ENCODE measurements around the gene LRRC26. TPM values are rescaled to one million over a fixed set of nuclear protein-coding genes. Genes with fewer than 3 reads are reported as not detected.

The LRRC26 gene
- total RNA-seq: under 1 TPM in 2 of 6 experiments, not detected in 4; 0.17 to 0.18 TPM
- long read RNA-seq: 0 reads

- TF ChIP-seq POLR2A (IDR thresholded peaks at IDR 0.05): no peak
- TF ChIP-seq, protein P1, sequence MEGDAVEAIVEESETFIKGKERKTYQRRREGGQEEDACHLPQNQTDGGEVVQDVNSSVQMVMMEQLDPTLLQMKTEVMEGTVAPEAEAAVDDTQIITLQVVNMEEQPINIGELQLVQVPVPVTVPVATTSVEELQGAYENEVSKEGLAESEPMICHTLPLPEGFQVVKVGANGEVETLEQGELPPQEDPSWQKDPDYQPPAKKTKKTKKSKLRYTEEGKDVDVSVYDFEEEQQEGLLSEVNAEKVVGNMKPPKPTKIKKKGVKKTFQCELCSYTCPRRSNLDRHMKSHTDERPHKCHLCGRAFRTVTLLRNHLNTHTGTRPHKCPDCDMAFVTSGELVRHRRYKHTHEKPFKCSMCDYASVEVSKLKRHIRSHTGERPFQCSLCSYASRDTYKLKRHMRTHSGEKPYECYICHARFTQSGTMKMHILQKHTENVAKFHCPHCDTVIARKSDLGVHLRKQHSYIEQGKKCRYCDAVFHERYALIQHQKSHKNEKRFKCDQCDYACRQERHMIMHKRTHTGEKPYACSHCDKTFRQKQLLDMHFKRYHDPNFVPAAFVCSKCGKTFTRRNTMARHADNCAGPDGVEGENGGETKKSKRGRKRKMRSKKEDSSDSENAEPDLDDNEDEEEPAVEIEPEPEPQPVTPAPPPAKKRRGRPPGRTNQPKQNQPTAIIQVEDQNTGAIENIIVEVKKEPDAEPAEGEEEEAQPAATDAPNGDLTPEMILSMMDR (IDR thresholded peaks at IDR 0.05): no peak
- Histone ChIP-seq H3K27me3 (peaks cover 0 to 51% of the 10 kb centered on the region in 2 donors), H3K4me3 (peak within 1 kb of the TSS in 2 of 3 donors; percentile 6 to 19), H3K36me3 (no peaks in the 10 kb centered on the region), H3K27ac (no peak within 1 kb of the TSS), H3K9me3 (no peaks in the 10 kb centered on the region), H3K4me1 (peaks cover 0 to 24% (median 0%) of the 10 kb centered on the region in 4 donors)
- 27% methylated on average over 3 of the region's 41 CpGs for WGBS (ENCODE audit: insufficient coverage, low coverage, low lambda C conversion rate, missing lambda C conversion rate)
- no peak for DNase-seq
- no peak for ATAC-seq
- intact Hi-C loops (cut with DNase I): loop anchor here in 1 of 2 donors (10.0 kb wide), 1 partner anchor 605 kb away; no protein-coding TSS in a partner anchor
Observed at GRCh38 chr9:137169896-137170358, at the start of gene LRRC26. Gene LRRC26, minus strand, starts transcription at chr9:137170051. Its CDS starts 108 bp downstream, at chr9:137169943.

DNA sequence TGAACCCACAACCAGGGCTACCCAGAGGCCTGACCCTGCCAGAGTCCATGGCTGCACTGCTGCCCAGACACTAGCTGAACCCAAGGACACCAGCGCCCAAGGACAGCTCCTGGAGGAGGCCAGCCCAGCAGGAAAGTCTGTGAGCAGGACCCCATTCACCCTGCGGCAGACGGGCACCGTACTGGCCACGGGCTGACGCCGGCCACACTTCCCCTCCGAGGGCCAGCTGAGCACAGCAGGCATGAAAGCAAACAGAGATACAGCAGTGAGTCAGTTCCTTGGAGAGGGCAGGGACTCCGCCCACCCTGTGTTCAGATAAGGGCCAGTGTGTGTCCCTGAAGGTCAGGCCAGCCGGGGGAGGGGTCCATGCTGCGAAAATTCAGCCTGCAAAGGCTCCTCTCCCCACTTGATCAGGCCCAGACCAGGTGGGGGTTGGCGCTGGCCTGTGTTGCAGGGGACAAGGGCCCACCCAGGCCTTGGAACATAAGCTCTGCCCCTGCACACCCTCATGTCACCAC lies 49.0 kb upstream of the LRRC26 start:
- DNase-seq: no peak
- TF ChIP-seq, protein P1 (IDR thresholded peaks at IDR 0.05): no peak
- no peak for TF ChIP-seq POLR2A (IDR thresholded peaks at IDR 0.05)
- Histone ChIP-seq H3K27me3 (no peaks in the 10 kb centered on the region), H3K9me3 (no peaks in the 10 kb centered on the region), H3K27ac (no peak overlapping the region), H3K4me1 (peaks cover 0 to 12% (median 2%) of the 10 kb centered on the region in 4 donors), H3K4me3 (no peak overlapping the region), H3K36me3 (no peaks in the 10 kb centered on the region)
- WGBS (ENCODE audit: insufficient coverage, low coverage, low lambda C conversion rate, missing lambda C conversion rate): 55% methylated on average over 4 of the region's 12 CpGs
- intact Hi-C loops (cut with DNase I): no loop called here
- peak in 1 of 4 donors; percentile 20 for ATAC-seq

DNA sequence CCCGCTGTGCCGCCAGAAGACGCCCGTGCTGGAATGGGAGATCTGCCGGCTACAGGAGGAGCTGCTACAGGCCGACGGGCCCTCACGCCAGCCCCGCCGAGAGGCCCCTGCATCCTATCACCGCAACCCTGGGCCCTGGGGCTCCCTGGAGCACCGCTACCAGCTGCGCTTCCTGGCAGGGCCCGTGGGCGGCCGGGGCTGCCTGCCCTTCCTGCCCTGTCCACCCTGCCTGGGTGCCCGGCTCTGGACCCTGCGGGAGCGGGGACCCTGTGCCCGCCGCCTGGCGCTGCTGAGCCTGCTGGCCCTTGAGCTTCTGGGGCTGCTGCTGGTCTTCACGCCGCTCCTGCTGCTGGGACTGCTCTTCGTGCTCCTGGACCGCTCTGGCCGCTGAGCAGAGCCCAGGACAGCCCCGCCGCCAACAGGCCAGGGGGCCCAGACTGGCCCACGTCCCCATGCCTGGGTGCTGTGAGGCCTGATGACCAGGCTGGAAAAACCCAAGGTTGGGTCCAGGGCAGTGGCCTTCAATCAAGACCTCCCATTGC lies 48.4 kb upstream of the LRRC26 start:
- ATAC-seq: no peak
- no peaks in the 10 kb centered on the region for H3K36me3 ChIP-seq
- TF ChIP-seq, protein P1 (IDR thresholded peaks at IDR 0.05): no peak
- TF ChIP-seq POLR2A (IDR thresholded peaks at IDR 0.05): no peak
- H3K9me3 ChIP-seq: no peaks in the 10 kb centered on the region
- no peak overlapping the region for H3K4me3 ChIP-seq
- peaks cover 0 to 11% (median 2%) of the 10 kb centered on the region in 4 donors for H3K4me1 ChIP-seq
- no peaks in the 10 kb centered on the region for H3K27me3 ChIP-seq
- H3K27ac ChIP-seq: no peak overlapping the region
- DNase-seq: no peak
- intact Hi-C loops (cut with DNase I): no loop called here
- no CpG with 5 or more reads among the region's 30 CpGs for WGBS (ENCODE audit: insufficient coverage, low coverage, low lambda C conversion rate, missing lambda C conversion rate)

- WGBS (ENCODE audit: insufficient coverage, low coverage, low lambda C conversion rate, missing lambda C conversion rate): 77% methylated on average over 10 of the region's 36 CpGs
- Histone ChIP-seq H3K27ac (no peak overlapping the region), H3K4me1 (peaks cover 0 to 5% (median 0%) of the 10 kb centered on the region in 4 donors), H3K27me3 (no peaks in the 10 kb centered on the region), H3K36me3 (no peaks in the 10 kb centered on the region), H3K9me3 (no peaks in the 10 kb centered on the region), H3K4me3 (peak overlapping the region in 2 of 3 donors; percentile 17 to 29)
- ATAC-seq: peak; percentile 29 to 61 (median 44)
- intact Hi-C loops (cut with DNase I): no loop called here
- TF ChIP-seq, protein P1 (IDR thresholded peaks at IDR 0.05): no peak
- no peak for TF ChIP-seq POLR2A (IDR thresholded peaks at IDR 0.05)
- DNase-seq: peak in 1 of 3 donors; percentile 70
Observed at GRCh38 chr9:137217276-137218211, 47.7 kb upstream of the LRRC26 start.

Measured in right lobe of liver (tissue), 6 donors.